ENCODE results near the gene KIF3B. TPM values are rescaled to one million over a fixed set of nuclear protein-coding genes. Genes with fewer than 3 reads are reported as not detected.

The KIF3B gene
- total RNA-seq, 4 donors from 2014 or later, result 21.4 to 29.0 (median 24.4) TPM

DNA sequence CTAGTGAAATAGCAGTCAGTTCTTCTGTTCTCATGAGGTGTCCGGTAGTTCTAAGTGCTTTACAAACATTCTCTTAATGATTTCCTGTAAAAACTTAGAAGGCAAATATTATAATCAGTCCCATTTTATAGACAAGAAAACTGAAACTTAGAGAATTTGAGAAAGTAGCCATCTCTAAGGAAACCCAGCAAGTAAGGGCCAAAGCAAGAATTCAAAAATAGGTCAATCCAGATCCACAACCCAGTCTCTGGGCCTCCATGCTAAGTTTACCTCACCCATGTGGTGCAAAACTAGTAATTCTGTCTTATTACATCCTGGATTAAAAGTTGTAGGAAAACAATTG is 53.1 kb downstream of the KIF3B start:
- ATAC-seq, result no peak
- TF ChIP-seq CTCF (IDR thresholded peaks at IDR 0.05) (no peak), POLR2A (IDR thresholded peaks at IDR 0.05) (no peak), EP300 (IDR thresholded peaks at IDR 0.05) (no peak), POLR2AphosphoS5 (IDR thresholded peaks at IDR 0.05) (no peak)
- Histone ChIP-seq H3K36me3 (peaks cover 0 to 85% of the 10 kb centered on the region in 2 donors), H3K9me3 (no peaks in the 10 kb centered on the region), H3K27ac (no peak overlapping the region), H3K4me3 (no peak overlapping the region), H3K27me3 (no peaks in the 10 kb centered on the region), H3K4me1 (no peaks in the 10 kb centered on the region)
- 90% methylated on average over 1 of the region's 1 CpG; no CpG with 5 or more reads in 1 of the 2 donors for WGBS, 2 donors (ENCODE audit: low coverage in 1 of 2)

GRCh38 chr20:32332614-32333013 is 55.2 kb downstream of the KIF3B start:
- H3K27ac ChIP-seq, result no peak overlapping the region
- no peak for ATAC-seq
- H3K27me3 ChIP-seq, result no peaks in the 10 kb centered on the region
- TF ChIP-seq POLR2A (IDR thresholded peaks at IDR 0.05) (no peak), EP300 (IDR thresholded peaks at IDR 0.05) (no peak), POLR2AphosphoS5 (IDR thresholded peaks at IDR 0.05) (no peak), CTCF (IDR thresholded peaks at IDR 0.05) (no peak)
- H3K4me1 ChIP-seq, result no peaks in the 10 kb centered on the region
- no peak overlapping the region for H3K4me3 ChIP-seq
- peaks cover 0 to 66% of the 10 kb centered on the region in 2 donors for H3K36me3 ChIP-seq
- 65 to 81% methylated on average over 2 to 3 of the region's 3 CpGs for WGBS, 2 donors (ENCODE audit: low coverage in 1 of 2)
- H3K9me3 ChIP-seq, result no peaks in the 10 kb centered on the region

DNA sequence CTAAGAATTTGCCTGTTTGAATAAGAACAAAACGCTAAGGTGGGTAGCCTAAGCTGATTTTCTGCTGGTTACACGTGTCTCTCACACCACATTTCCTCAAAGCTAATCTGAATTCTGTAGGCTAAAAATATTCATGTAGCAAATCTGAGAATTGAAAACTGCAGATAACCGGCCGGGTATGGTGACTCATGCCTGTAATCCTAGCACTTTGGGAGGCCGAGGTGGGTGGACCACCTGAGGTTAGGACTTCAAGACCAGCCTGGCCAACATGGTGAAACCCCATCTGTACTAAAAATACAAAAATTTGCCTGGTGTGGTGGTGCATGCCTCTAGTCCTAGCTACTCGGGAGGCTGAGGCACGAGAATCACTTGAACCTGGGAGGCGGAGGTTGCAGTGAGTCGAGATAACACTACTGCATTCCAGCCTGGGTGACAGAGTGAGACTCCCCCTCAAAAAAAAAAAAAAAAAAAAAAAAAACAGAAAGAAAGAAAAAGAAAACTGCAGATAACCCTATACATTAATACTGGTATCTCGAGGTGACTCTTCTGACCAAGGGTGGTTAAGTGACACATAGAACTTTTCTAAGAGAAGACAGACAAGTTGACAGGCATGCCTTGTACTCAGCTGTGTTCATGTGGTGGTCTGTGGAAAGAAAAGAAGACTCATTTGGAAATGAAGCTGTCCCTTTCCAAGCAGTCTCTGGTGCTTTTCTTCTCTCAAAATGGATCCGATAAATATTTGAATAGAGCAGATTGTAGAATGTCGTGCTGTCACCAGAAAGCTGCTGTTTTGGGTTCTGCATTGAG is 55.9 kb downstream of the KIF3B start:
- TF ChIP-seq POLR2AphosphoS5 (IDR thresholded peaks at IDR 0.05) (no peak), POLR2A (IDR thresholded peaks at IDR 0.05) (no peak)
- Histone ChIP-seq H3K27ac (no peak overlapping the region), H3K4me1 (no peaks in the 10 kb centered on the region), H3K9me3 (no peaks in the 10 kb centered on the region), H3K36me3 (peaks cover 0 to 59% of the 10 kb centered on the region in 2 donors), H3K27me3 (no peaks in the 10 kb centered on the region), H3K4me3 (no peak overlapping the region)
- no peak for ATAC-seq
- 81 to 82% methylated on average over 5 to 7 of the region's 12 CpGs for WGBS, 2 donors (ENCODE audit: low coverage in 1 of 2)

DNA sequence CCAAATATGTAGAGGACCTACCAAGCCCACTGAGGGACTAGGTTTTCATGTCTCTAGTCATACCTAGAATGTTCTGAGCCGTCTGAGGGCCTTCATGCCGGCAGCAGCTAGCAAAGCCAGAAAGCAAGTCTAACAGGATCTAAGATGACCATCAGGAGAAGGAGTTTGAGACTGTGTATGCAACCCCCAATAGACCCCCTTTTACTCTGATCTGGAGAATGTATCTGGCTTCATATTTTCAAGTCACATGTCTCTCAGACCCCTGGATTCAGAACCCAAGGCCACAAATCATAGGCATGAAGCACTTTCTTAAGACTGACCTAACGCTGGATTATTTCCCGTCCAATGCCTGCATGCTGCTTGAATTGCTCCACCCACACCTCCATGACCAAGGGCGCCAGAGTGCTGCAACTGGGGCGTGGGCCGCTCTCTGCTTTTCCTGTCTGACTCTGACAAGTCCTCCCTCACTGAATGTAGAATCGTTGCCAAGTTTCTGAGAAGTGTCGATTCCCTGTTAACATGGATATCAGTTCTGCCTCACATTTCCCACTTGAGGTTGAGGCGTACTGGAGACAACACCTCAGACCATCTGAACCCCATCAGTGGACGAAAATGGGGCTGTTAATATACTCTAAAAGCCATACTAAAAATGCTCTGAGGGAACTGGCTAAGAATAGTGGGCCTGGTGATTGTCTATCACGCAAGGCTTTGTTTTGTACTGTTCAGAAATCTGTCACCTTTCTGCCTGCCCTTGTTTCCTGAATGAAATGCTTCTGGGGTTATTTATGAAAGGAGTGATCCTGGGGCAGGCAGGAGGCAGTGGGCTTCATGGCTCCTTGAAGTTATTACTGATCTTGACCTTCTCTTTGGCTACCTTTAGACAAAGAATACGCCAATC is 56.8 kb downstream of the KIF3B start:
- WGBS, 2 donors (ENCODE audit: low coverage in 1 of 2), result 80% methylated on average over 5 to 13 of the region's 13 CpGs
- Histone ChIP-seq H3K27ac (peak overlapping the region in 1 of 4 donors; percentile 40), H3K4me3 (no peak overlapping the region), H3K9me3 (no peaks in the 10 kb centered on the region), H3K27me3 (no peaks in the 10 kb centered on the region), H3K4me1 (no peaks in the 10 kb centered on the region), H3K36me3 (peaks cover 0 to 52% of the 10 kb centered on the region in 2 donors)
- no peak for TF ChIP-seq CTCF (IDR thresholded peaks at IDR 0.05)
- TF ChIP-seq EP300 (IDR thresholded peaks at IDR 0.05), result no peak
- peak; percentile 62 for ATAC-seq

GRCh38 chr20:32336918-32337347 is 59.5 kb downstream of the KIF3B start:
- Histone ChIP-seq H3K27ac (no peak overlapping the region), H3K9me3 (no peaks in the 10 kb centered on the region), H3K4me3 (no peak overlapping the region), H3K27me3 (no peaks in the 10 kb centered on the region), H3K4me1 (no peaks in the 10 kb centered on the region), H3K36me3 (peaks cover 0 to 25% of the 10 kb centered on the region in 2 donors)
- 19 to 25% methylated on average over 5 of the region's 5 CpGs for WGBS, 2 donors (ENCODE audit: low coverage in 1 of 2)
- TF ChIP-seq CTCF (IDR thresholded peaks at IDR 0.05), result peak in 3 of 4 experiments; percentile 43 to 65 (median 62)
- no peak for TF ChIP-seq POLR2A (IDR thresholded peaks at IDR 0.05)
- peak; percentile 48 for ATAC-seq
